SK-N-SH treated with all-trans-retinoic acid at 6 μM for 48 hours (cell line): ENCODE data around the gene C10orf95.

Experiments used
- CSRNP3 ChIP-seq: fragments of 250-450 bp; sonication (Bioruptor Pico); IDR thresholded peaks from 2 replicates; pipeline ENCODE4 v1.5.1; 2021; ENCODE audit warnings: mild to moderate bottlenecking, moderate library complexity
- ESRRG ChIP-seq: fragments of 250-450 bp; sonication (Bioruptor Pico); IDR thresholded peaks from 2 replicates; pipeline ENCODE4 v1.6.1; 2021; ENCODE audit warnings: mild to moderate bottlenecking
- ISL1 ChIP-seq: fragments of 250-450 bp; sonication (Bioruptor Pico); IDR thresholded peaks from 2 replicates; pipeline ENCODE4 v2.1.2; 2022; ENCODE audit warnings: mild to moderate bottlenecking, moderate library complexity
- PATZ1 ChIP-seq: fragments of 250-450 bp; sonication (Bioruptor Pico); IDR thresholded peaks from 2 replicates; pipeline ENCODE4 v1.8.0; 2020; ENCODE audit warnings: mild to moderate bottlenecking, moderate library complexity, borderline replicate concordance
- RARB ChIP-seq: fragments of 250-450 bp; sonication (Bioruptor Pico); IDR thresholded peaks from 2 replicates; pipeline ENCODE4 v1.8.0; 2021; ENCODE audit warnings: mild to moderate bottlenecking, moderate library complexity
- TSHZ2 ChIP-seq: fragments of 250-450 bp; sonication (Bioruptor Pico); IDR thresholded peaks from 2 replicates; pipeline ENCODE4 v1.5.0; 2020; ENCODE audit warnings: mild to moderate bottlenecking, moderate library complexity
- ZC3H10 ChIP-seq: fragments of 250-450 bp; sonication (Bioruptor Pico); IDR thresholded peaks from 2 replicates; pipeline ENCODE4 v1.5.1; 2021; ENCODE audit warnings: mild to moderate bottlenecking, moderate library complexity
- TF ChIP-seq, protein P1 (sequence below): fragments of 250-450 bp; sonication (Bioruptor Pico); IDR thresholded peaks from 2 replicates; pipeline ENCODE4 v1.5.1; 2020; ENCODE audit warnings: low read depth, mild to moderate bottlenecking, moderate library complexity

DNA sequence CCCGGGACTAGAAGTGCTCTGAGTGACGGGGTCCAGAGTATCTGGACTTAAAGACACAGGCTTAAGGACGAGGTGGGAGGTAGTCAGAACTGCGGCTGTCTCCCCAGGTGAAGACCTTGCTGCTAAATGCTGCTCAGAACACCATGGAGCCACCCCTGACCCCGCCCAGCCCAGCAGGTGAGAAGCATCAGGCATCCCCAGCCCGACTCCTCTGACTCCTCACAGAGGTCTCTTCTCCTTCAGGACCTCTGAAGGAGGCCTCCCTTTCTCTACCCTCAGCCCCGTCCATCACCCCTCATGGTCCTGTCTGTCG lies 50.0 kb downstream of the C10orf95 start:
- TF ChIP-seq RARB (CRISPR knock-in tag) (no peak), PATZ1 (no peak), ZC3H10 (CRISPR knock-in tag) (no peak), ISL1 (CRISPR knock-in tag) (no peak), ESRRG (CRISPR knock-in tag) (no peak), TSHZ2 (CRISPR knock-in tag) (no peak), CSRNP3 (CRISPR knock-in tag) (no peak)
- TF ChIP-seq, protein P1, sequence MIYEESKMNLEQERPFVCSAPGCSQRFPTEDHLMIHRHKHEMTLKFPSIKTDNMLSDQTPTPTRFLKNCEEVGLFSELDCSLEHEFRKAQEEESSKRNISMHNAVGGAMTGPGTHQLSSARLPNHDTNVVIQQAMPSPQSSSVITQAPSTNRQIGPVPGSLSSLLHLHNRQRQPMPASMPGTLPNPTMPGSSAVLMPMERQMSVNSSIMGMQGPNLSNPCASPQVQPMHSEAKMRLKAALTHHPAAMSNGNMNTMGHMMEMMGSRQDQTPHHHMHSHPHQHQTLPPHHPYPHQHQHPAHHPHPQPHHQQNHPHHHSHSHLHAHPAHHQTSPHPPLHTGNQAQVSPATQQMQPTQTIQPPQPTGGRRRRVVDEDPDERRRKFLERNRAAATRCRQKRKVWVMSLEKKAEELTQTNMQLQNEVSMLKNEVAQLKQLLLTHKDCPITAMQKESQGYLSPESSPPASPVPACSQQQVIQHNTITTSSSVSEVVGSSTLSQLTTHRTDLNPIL: no peak
